Skin of body (tissue), 2 donors: ENCODE results near the gene C8G. TPM values are rescaled to one million over a fixed set of nuclear protein-coding genes. Genes with fewer than 3 reads are reported as not detected.

ENCODE experiments used
- DNase-seq: peaks from one replicate; lab custom pipeline; 2025; lab: John Stamatoyannopoulos, UW
- total RNA-seq: library from RNA; depleted of rRNA; stranded (reverse); fragments of >200 nt; gene quantifications from one replicate; pipeline ENCODE4 v1.2.3, GENCODE V29; 2014

The C8G gene
- total RNA-seq, 1 donor from 2014 or later: not detected

GRCh38 chr9:136968333-136969127 is 23.5 kb downstream of the C8G start:
- DNase-seq: no peak

GRCh38 chr9:136969150-136969549 is 24.1 kb downstream of the C8G start:
- no peak for DNase-seq

- DNase-seq: no peak
Measured at GRCh38 chr9:136969774-136970173, 24.7 kb downstream of the C8G start.

- no peak for DNase-seq
Measured at GRCh38 chr9:136970361-136970760, 25.3 kb downstream of the C8G start.

GRCh38 chr9:136971746-136972145 is 26.7 kb downstream of the C8G start:
- no peak for DNase-seq

- no peak for DNase-seq
Measured at GRCh38 chr9:136972335-136972734, 27.3 kb downstream of the C8G start.

- DNase-seq: no peak
Measured at GRCh38 chr9:136972743-136973142, 27.7 kb downstream of the C8G start.

- DNase-seq: no peak
Measured at GRCh38 chr9:136973618-136974617, 28.9 kb downstream of the C8G start.

GRCh38 chr9:136974817-136975535 is 29.9 kb downstream of the C8G start:
- no peak for DNase-seq

GRCh38 chr9:136975644-136976043 is 30.6 kb downstream of the C8G start:
- no peak for DNase-seq

- DNase-seq: no peak
Measured at GRCh38 chr9:136977223-136977622, 32.2 kb downstream of the C8G start, which contains the start of gene PTGDS. Gene PTGDS (plus strand): TSS chr9:136977504. CDS start chr9:136977579, 75 bp downstream.

GRCh38 chr9:136977649-136978072 is 32.6 kb downstream of the C8G start:
- no peak for DNase-seq

- peak; percentile 50 for DNase-seq
Measured at GRCh38 chr9:136978073-136978864, 33.2 kb downstream of the C8G start.

- no peak for DNase-seq
Measured at GRCh38 chr9:136978865-136979544, 34.0 kb downstream of the C8G start.

GRCh38 chr9:136979769-136980587 is 34.9 kb downstream of the C8G start:
- no peak for DNase-seq

- no peak for DNase-seq
Measured at GRCh38 chr9:136980669-136981478, 35.8 kb downstream of the C8G start.

GRCh38 chr9:136981588-136982231 is 36.7 kb downstream of the C8G start:
- no peak for DNase-seq
